ENCODE measurements around the gene EPDR1. TPM values are rescaled to one million over a fixed set of nuclear protein-coding genes. Genes with fewer than 3 reads are reported as not detected.

The EPDR1 gene
- total and polyA plus RNA-seq, 4 donors = 4.3 to 12.7 (median 9.6) TPM

- no peak for TF ChIP-seq HNF4A (conservative IDR thresholded peaks at IDR 0.05)
- no peak for TF ChIP-seq ATF3 (IDR thresholded peaks at IDR 0.05)
- TF ChIP-seq MAX (IDR thresholded peaks at IDR 0.05) = no peak
- no peak for TF ChIP-seq REST (IDR thresholded peaks at IDR 0.05)
- no peak for TF ChIP-seq YY1 (IDR thresholded peaks at IDR 0.05)
- no peak for TF ChIP-seq FOXA2 (IDR thresholded peaks at IDR 0.05)
- no peak for TF ChIP-seq JUND (IDR thresholded peaks at IDR 0.05)
- no peak for TF ChIP-seq NR2F2 (IDR thresholded peaks at IDR 0.05)
- no peak for TF ChIP-seq CTCF (IDR thresholded peaks at IDR 0.05; ENCODE audit: low read depth, low read length, missing input control)
- TF ChIP-seq TAF1 (conservative IDR thresholded peaks at IDR 0.05) = no peak
- no peak for TF ChIP-seq RXRA (IDR thresholded peaks at IDR 0.05)
- no peak for TF ChIP-seq RAD21 (IDR thresholded peaks at IDR 0.05)
- no peak for TF ChIP-seq FOXA1 (IDR thresholded peaks at IDR 0.05)
- TF ChIP-seq ZBTB33 (IDR thresholded peaks at IDR 0.05) = no peak
- Histone ChIP-seq H3K4me1 (ENCODE audit: control insufficient read depth in 4 of 4, insufficient read depth in 4 of 4, low read length in 3 of 4) (no peaks in the 10 kb centered on the region), H3K36me3 (ENCODE audit: control insufficient read depth in 4 of 4, insufficient read depth in 3 of 4, low read depth in 1 of 4, low read length in 3 of 4) (peaks cover 0 to 2% (median 0%) of the 10 kb centered on the region in 4 donors), H3K9me3 (ENCODE audit: control insufficient read depth in 4 of 4, low read length in 3 of 4) (no peaks in the 10 kb centered on the region), H3K27ac (ENCODE audit: low read depth in 1 of 2, low read length in 2 of 2) (no peak overlapping the region), H3K9ac (ENCODE audit: low read depth in 1 of 2, low read length in 2 of 2) (no peak overlapping the region), H3K27me3 (ENCODE audit: control insufficient read depth in 4 of 4, insufficient read depth in 4 of 4, low read length in 3 of 4) (no peaks in the 10 kb centered on the region), H3K4me3 (ENCODE audit: low read depth in 1 of 3, low read length in 3 of 3) (no peak overlapping the region)
- DNase-seq (ENCODE audit: low spot score) = no peak
- 87% methylated on average over 5 of the region's 5 CpGs for WGBS
These were observed 40.8 kb downstream of the EPDR1 start for GRCh38 chr7:37961251-37961650.

- H3K27me3 ChIP-seq (ENCODE audit: control insufficient read depth in 4 of 4, insufficient read depth in 4 of 4, low read length in 3 of 4) = no peaks in the 10 kb centered on the region
- 81% methylated on average over 5 of the region's 5 CpGs for WGBS
- TF ChIP-seq HNF4A (conservative IDR thresholded peaks at IDR 0.05) (no peak), RXRA (IDR thresholded peaks at IDR 0.05) (no peak), ZBTB33 (IDR thresholded peaks at IDR 0.05) (no peak), REST (IDR thresholded peaks at IDR 0.05) (no peak), YY1 (IDR thresholded peaks at IDR 0.05) (no peak), NR2F2 (IDR thresholded peaks at IDR 0.05) (no peak), FOXA2 (IDR thresholded peaks at IDR 0.05) (no peak), RAD21 (IDR thresholded peaks at IDR 0.05) (no peak), MAX (IDR thresholded peaks at IDR 0.05) (no peak), GABPA (IDR thresholded peaks at IDR 0.05 in 1 of 2, conservative IDR thresholded peaks at IDR 0.05 in 1 of 2) (no peak), EGR1 (IDR thresholded peaks at IDR 0.05; ENCODE audit: low read depth in 2 of 2) (no peak), FOXA1 (IDR thresholded peaks at IDR 0.05) (no peak), TAF1 (conservative IDR thresholded peaks at IDR 0.05) (no peak), JUND (IDR thresholded peaks at IDR 0.05) (no peak)
These were observed 43.8 kb downstream of the EPDR1 start for GRCh38 chr7:37964196-37964595.

More at GRCh38 chr7:37964196-37964595, 43.8 kb downstream of the EPDR1 start:
- Histone ChIP-seq H3K9me3 (ENCODE audit: control insufficient read depth in 4 of 4, low read length in 3 of 4) (no peaks in the 10 kb centered on the region), H3K36me3 (ENCODE audit: control insufficient read depth in 4 of 4, insufficient read depth in 3 of 4, low read depth in 1 of 4, low read length in 3 of 4) (peaks cover 0 to 2% (median 0%) of the 10 kb centered on the region in 4 donors), H3K9ac (ENCODE audit: low read depth in 1 of 2, low read length in 2 of 2) (no peak overlapping the region), H3K27ac (ENCODE audit: low read depth in 1 of 2, low read length in 2 of 2) (no peak overlapping the region), H3K4me1 (ENCODE audit: control insufficient read depth in 4 of 4, insufficient read depth in 4 of 4, low read length in 3 of 4) (no peaks in the 10 kb centered on the region), H3K4me3 (ENCODE audit: low read depth in 1 of 3, low read length in 3 of 3) (no peak overlapping the region)
- no peak for DNase-seq (ENCODE audit: low spot score)
